HepG2 (cell line): ENCODE measurements around the gene TMEM222. TPM values are rescaled to one million over a fixed set of nuclear protein-coding genes. Genes with fewer than 3 reads are reported as not detected.

ENCODE experiments used
- ARID2 ChIP-seq: sonication (generic); formaldehyde crosslinking; IDR thresholded peaks from 2 replicates; pipeline ENCODE4 v1.8.1; 2022; ENCODE audit warnings: mild to moderate bottlenecking, missing genetic modification reagents, borderline replicate concordance
- CAMTA2 ChIP-seq: sonication (generic); formaldehyde crosslinking; IDR thresholded peaks from 2 replicates; pipeline ENCODE4 v1.4.0; 2020; ENCODE audit warnings: mild to moderate bottlenecking, missing genetic modification reagents, borderline replicate concordance
- MED8 ChIP-seq: sonication (generic); formaldehyde crosslinking; IDR thresholded peaks from 2 replicates; pipeline ENCODE4 v1.8.1; 2023; ENCODE audit warnings: mild to moderate bottlenecking, missing genetic modification reagents; ENCODE audit not compliant: insufficient replicate concordance
- MTA1 ChIP-seq: sonication (generic); formaldehyde crosslinking; IDR thresholded peaks from 2 replicates; pipeline ENCODE4 v1.4.0; 2020; ENCODE audit warnings: missing genetic modification reagents, mild to moderate bottlenecking, borderline replicate concordance
- NAIF1 ChIP-seq: sonication (generic); formaldehyde crosslinking; IDR thresholded peaks from 2 replicates; pipeline ENCODE4 v1.5.0; 2020; ENCODE audit warnings: mild to moderate bottlenecking, missing genetic modification reagents, borderline replicate concordance
- NR2C2 ChIP-seq: sonication (generic); formaldehyde crosslinking; IDR thresholded peaks from 2 replicates; pipeline ENCODE4 v1.4.0; 2020; ENCODE audit warnings: missing genetic modification reagents, mild to moderate bottlenecking, moderate library complexity, borderline replicate concordance
- PHF21A ChIP-seq: sonication (generic); formaldehyde crosslinking; IDR thresholded peaks from 2 replicates; pipeline ENCODE4 v1.5.0; 2020; ENCODE audit warnings: mild to moderate bottlenecking, missing genetic modification reagents
- POLR2G ChIP-seq: fragments of 200-400 bp; formaldehyde crosslinking; IDR thresholded peaks from 2 replicates; pipeline ENCODE4 v1.6.1; 2018; ENCODE audit warnings: mild to moderate bottlenecking, low read depth, low read length, moderate library complexity
- PRPF4 ChIP-seq: fragments of 200-400 bp; formaldehyde crosslinking; IDR thresholded peaks from 2 replicates; pipeline ENCODE4 v1.6.1; 2016; ENCODE audit warnings: low read length, low read depth; ENCODE audit not compliant: poor library complexity, severe bottlenecking
- RARA ChIP-seq: IDR thresholded peaks from 2 replicates; pipeline ENCODE4 v1.6.1; 2016; ENCODE audit warnings: missing genetic modification reagents, missing compliant biosample characterization
- SAP130 ChIP-seq: IDR thresholded peaks from 2 replicates; pipeline ENCODE4 v1.6.1; 2016; ENCODE audit warnings: low read depth
- XRCC5 ChIP-seq: fragments of 200-400 bp; formaldehyde crosslinking; optimal IDR thresholded peaks from 2 replicates; pipeline ENCODE3; 2017; ENCODE audit warnings: mild to moderate bottlenecking, low read length
- ZNF160 ChIP-seq: sonication (generic); formaldehyde crosslinking; IDR thresholded peaks from 2 replicates; pipeline ENCODE4 v1.8.0; 2022; ENCODE audit warnings: mild to moderate bottlenecking, inconsistent platforms, missing genetic modification reagents
- ZNF263 ChIP-seq: sonication (generic); formaldehyde crosslinking; IDR thresholded peaks from 2 replicates; pipeline ENCODE4 v1.4.0; 2020; ENCODE audit warnings: missing genetic modification reagents
- ZNF343 ChIP-seq: sonication (generic); formaldehyde crosslinking; IDR thresholded peaks from 2 replicates; pipeline ENCODE4 v1.4.0; 2020; ENCODE audit warnings: mild to moderate bottlenecking, missing genetic modification reagents
- ZNF672 ChIP-seq: sonication (generic); formaldehyde crosslinking; IDR thresholded peaks from 2 replicates; pipeline ENCODE4 v1.8.1; 2022; ENCODE audit warnings: missing genetic modification reagents
- ZNF772 ChIP-seq: sonication (generic); formaldehyde crosslinking; IDR thresholded peaks from 2 replicates; pipeline ENCODE4 v1.5.0; 2020; ENCODE audit warnings: mild to moderate bottlenecking, missing genetic modification reagents
- ZNF781 ChIP-seq: sonication (generic); formaldehyde crosslinking; IDR thresholded peaks from 2 replicates; pipeline ENCODE4 v1.5.1; 2020; ENCODE audit warnings: borderline replicate concordance, mild to moderate bottlenecking, missing genetic modification reagents; ENCODE audit errors: not compliant biosample characterization
- ZSCAN31 ChIP-seq: sonication (generic); formaldehyde crosslinking; IDR thresholded peaks from 2 replicates; pipeline ENCODE4 v1.5.0; 2020; ENCODE audit warnings: low read depth, mild to moderate bottlenecking, missing genetic modification reagents
- polyA plus RNA-seq, 8 experiments: library from polyadenylated mRNA; depleted of rRNA in 3 of 8; stranded (reverse) in 7 of 8; unstranded in 1 of 8; fragments of >200 nt; fragmentation: Illumina TruSeq in 4 of 8; extraction: Trizol in 4 of 8; gene quantifications; 2 replicates each; pipeline versions ENCODE4 v1.2.1 to v1.2.3, GENCODE V29; 2011 to 2016; ENCODE audit warnings: low read depth in 4 of 8, missing spikeins in 1 of 8, mixed read lengths in 1 of 8; ENCODE audit not compliant: insufficient read depth in 1 of 8
- total RNA-seq, 5 experiments: library from RNA; depleted of rRNA; stranded (reverse); fragments of >200 nt; fragmentation: Illumina TruSeq; extraction: Trizol; gene quantifications; 2 replicates each; pipeline ENCODE4 v1.2.3, GENCODE V29; 2016; ENCODE audit warnings: low read depth in 1 of 5
- TF ChIP-seq, protein P1 (sequence below): sonication (generic); formaldehyde crosslinking; IDR thresholded peaks from 2 replicates; pipeline ENCODE4 v1.9.0; 2021; ENCODE audit warnings: missing genetic modification reagents, mild to moderate bottlenecking, borderline replicate concordance
- TF ChIP-seq, protein P2 (sequence below): sonication (generic); formaldehyde crosslinking; IDR thresholded peaks from 2 replicates; pipeline ENCODE4 v1.4.0; 2020; ENCODE audit warnings: missing genetic modification reagents
- TF ChIP-seq, protein P3 (sequence below): sonication (generic); formaldehyde crosslinking; IDR thresholded peaks from 2 replicates; pipeline ENCODE4 v1.5.1; 2020; ENCODE audit warnings: mild to moderate bottlenecking, missing genetic modification reagents, moderate library complexity

The TMEM222 gene
- total and polyA plus RNA-seq, 2 of the 13 experiments (the other 11 are each of a cell fraction or from before 2014, with no cell fraction given): 22.7 to 29.6 TPM

DNA sequence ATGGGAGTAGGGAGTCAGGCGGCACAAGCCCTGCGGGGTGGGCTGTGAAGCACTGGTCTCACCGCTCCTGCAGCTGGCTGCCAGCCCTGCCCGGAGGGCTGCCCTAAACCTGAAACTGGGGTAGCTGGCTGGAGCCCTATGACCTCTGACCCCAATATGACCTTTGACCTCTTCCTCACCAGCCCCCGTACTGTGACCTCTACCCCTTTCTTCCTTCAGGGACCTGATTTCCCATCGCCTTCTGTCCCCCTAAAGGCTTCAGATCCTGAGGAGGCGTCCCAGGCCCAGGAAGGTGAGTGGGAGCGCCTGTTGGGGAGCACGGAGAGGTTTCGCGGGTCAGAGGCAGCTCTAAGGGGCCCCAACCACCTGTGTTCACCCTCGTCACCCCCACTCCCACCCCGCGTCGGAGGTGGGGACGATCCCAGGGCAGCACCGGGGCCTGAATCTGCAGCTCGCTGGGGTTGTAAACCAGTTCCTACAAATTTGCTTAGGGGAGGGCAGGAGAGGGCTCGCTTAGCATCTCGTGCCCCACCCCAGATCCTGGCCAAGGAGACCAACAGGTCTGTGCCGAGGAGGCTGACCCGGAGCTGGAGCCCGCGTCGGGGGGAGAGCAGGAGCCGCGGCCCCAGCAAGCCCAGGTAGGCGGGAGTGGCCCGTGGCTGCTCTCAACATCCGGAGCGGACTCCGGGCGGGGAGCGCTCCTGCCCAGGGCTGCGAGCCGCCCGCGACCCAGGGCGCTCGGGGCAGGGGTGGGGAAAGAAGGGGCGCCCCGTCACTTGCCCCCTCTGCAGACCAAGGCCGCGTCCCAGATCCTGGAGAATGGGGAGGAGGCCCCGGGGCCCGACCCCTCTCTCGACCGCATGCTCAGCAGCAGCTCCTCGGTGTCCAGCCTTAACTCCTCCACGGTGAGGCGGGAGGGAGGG lies 27.2 kb downstream of the TMEM222 start (continued):
- TF ChIP-seq RARA (CRISPR knock-in tag): 0 out of 2 replicates have a peak, but pooled peaks have one; percentile 22
- 0 out of 2 replicates have a peak, but pooled peaks have one; percentile 49 for TF ChIP-seq ZSCAN31 (CRISPR knock-in tag)
- TF ChIP-seq, protein P1, sequence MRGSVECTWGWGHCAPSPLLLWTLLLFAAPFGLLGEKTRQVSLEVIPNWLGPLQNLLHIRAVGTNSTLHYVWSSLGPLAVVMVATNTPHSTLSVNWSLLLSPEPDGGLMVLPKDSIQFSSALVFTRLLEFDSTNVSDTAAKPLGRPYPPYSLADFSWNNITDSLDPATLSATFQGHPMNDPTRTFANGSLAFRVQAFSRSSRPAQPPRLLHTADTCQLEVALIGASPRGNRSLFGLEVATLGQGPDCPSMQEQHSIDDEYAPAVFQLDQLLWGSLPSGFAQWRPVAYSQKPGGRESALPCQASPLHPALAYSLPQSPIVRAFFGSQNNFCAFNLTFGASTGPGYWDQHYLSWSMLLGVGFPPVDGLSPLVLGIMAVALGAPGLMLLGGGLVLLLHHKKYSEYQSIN: no peak
- peak; percentile 80 for TF ChIP-seq XRCC5
- TF ChIP-seq, protein P2, sequence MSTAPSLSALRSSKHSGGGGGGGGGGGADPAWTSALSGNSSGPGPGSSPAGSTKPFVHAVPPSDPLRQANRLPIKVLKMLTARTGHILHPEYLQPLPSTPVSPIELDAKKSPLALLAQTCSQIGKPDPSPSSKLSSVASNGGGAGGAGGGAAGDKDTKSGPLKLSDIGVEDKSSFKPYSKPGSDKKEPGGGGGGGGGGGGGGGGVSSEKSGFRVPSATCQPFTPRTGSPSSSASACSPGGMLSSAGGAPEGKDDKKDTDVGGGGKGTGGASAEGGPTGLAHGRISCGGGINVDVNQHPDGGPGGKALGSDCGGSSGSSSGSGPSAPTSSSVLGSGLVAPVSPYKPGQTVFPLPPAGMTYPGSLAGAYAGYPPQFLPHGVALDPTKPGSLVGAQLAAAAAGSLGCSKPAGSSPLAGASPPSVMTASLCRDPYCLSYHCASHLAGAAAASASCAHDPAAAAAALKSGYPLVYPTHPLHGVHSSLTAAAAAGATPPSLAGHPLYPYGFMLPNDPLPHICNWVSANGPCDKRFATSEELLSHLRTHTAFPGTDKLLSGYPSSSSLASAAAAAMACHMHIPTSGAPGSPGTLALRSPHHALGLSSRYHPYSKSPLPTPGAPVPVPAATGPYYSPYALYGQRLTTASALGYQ (CRISPR knock-in tag): no peak
- no peak for TF ChIP-seq ZNF781 (CRISPR knock-in tag)
- 0 out of 2 replicates have a peak, but pooled peaks have one; percentile 24 for TF ChIP-seq CAMTA2
- peak; percentile 50; the same call in 1 of the 2 replicates for TF ChIP-seq SAP130 (CRISPR knock-in tag)
- no peak for TF ChIP-seq ARID2 (CRISPR knock-in tag)
- peak; percentile 90 for TF ChIP-seq NR2C2 (CRISPR knock-in tag)
- TF ChIP-seq, protein P3, sequence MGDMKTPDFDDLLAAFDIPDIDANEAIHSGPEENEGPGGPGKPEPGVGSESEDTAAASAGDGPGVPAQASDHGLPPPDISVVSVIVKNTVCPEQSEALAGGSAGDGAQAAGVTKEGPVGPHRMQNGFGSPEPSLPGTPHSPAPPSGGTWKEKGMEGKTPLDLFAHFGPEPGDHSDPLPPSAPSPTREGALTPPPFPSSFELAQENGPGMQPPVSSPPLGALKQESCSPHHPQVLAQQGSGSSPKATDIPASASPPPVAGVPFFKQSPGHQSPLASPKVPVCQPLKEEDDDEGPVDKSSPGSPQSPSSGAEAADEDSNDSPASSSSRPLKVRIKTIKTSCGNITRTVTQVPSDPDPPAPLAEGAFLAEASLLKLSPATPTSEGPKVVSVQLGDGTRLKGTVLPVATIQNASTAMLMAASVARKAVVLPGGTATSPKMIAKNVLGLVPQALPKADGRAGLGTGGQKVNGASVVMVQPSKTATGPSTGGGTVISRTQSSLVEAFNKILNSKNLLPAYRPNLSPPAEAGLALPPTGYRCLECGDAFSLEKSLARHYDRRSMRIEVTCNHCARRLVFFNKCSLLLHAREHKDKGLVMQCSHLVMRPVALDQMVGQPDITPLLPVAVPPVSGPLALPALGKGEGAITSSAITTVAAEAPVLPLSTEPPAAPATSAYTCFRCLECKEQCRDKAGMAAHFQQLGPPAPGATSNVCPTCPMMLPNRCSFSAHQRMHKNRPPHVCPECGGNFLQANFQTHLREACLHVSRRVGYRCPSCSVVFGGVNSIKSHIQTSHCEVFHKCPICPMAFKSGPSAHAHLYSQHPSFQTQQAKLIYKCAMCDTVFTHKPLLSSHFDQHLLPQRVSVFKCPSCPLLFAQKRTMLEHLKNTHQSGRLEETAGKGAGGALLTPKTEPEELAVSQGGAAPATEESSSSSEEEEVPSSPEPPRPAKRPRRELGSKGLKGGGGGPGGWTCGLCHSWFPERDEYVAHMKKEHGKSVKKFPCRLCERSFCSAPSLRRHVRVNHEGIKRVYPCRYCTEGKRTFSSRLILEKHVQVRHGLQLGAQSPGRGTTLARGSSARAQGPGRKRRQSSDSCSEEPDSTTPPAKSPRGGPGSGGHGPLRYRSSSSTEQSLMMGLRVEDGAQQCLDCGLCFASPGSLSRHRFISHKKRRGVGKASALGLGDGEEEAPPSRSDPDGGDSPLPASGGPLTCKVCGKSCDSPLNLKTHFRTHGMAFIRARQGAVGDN: peak; percentile 80
- TF ChIP-seq ZNF672 (CRISPR knock-in tag): no peak
- TF ChIP-seq ZNF772 (CRISPR knock-in tag): 0 out of 2 replicates have a peak, but pooled peaks have one; percentile 29
- TF ChIP-seq NAIF1: no peak
- TF ChIP-seq MTA1 (CRISPR knock-in tag): peak; percentile 39; the same call in 1 of the 2 replicates
- TF ChIP-seq ZNF343: no peak
- TF ChIP-seq PRPF4: no peak
- peak; percentile 47; the same call in 1 of the 2 replicates for TF ChIP-seq PHF21A (CRISPR knock-in tag)
- TF ChIP-seq MED8 (CRISPR knock-in tag): no peak
- peak; percentile 89 for TF ChIP-seq ZNF263
- no peak for TF ChIP-seq ZNF160 (CRISPR knock-in tag)
- TF ChIP-seq POLR2G: peak; percentile 40; the same call in 1 of the 2 replicates
